HG02970 (cell line): ENCODE data around the gene WLS.
"Not testable (repeated sequence)": the region's sequence is repeated elsewhere in the genome, so short reads cannot be mapped to it uniquely, and the experiment has no call there.

Source experiments
- ATAC-seq: cut with Tn5 transposase; IDR thresholded peaks from one replicate; pipeline ENCODE4 v1.9.1; 2021; ENCODE audit warnings: mild to moderate bottlenecking, moderate library complexity, moderate number of reproducible peaks; ENCODE audit not compliant: unreplicated experiment, low FRiP score

WLS gene

GRCh38 chr1:68171795-68172194 is 60.5 kb downstream of the WLS start:
- ATAC-seq: not testable (repeated sequence)

- no peak for ATAC-seq
These were observed 63.7 kb downstream of the WLS start for GRCh38 chr1:68168545-68169171.

GRCh38 chr1:68167211-68167610 is 65.1 kb downstream of the WLS start:
- ATAC-seq: no peak

- ATAC-seq: no peak
These were observed 66.0 kb downstream of the WLS start for GRCh38 chr1:68166348-68166747.

- no peak for ATAC-seq
These were observed 66.7 kb downstream of the WLS start for GRCh38 chr1:68165665-68166064.

GRCh38 chr1:68164918-68165317 is 67.4 kb downstream of the WLS start:
- no peak for ATAC-seq

- ATAC-seq: no peak
These were observed 69.1 kb downstream of the WLS start for GRCh38 chr1:68163220-68163619.

- ATAC-seq: no peak
These were observed 69.6 kb downstream of the WLS start for GRCh38 chr1:68162761-68163160.

GRCh38 chr1:68161672-68162071 is 70.7 kb downstream of the WLS start:
- not testable (repeated sequence) for ATAC-seq

- not testable (repeated sequence) for ATAC-seq
These were observed 71.4 kb downstream of the WLS start for GRCh38 chr1:68160935-68161334.

- ATAC-seq: no peak
These were observed 72.3 kb downstream of the WLS start for GRCh38 chr1:68160021-68160420.

- no peak for ATAC-seq
These were observed 73.5 kb downstream of the WLS start for GRCh38 chr1:68158837-68159236.

- no peak for ATAC-seq
These were observed 74.9 kb downstream of the WLS start for GRCh38 chr1:68157416-68157815.

GRCh38 chr1:68151690-68152089 is 80.6 kb downstream of the WLS start:
- ATAC-seq: no peak

- ATAC-seq: no peak
These were observed 82.4 kb downstream of the WLS start for GRCh38 chr1:68149907-68150306.

GRCh38 chr1:68149110-68149798 is 83.1 kb downstream of the WLS start:
- ATAC-seq: no peak

GRCh38 chr1:68148631-68149030 is 83.7 kb downstream of the WLS start:
- ATAC-seq: no peak

- ATAC-seq: no peak
These were observed 84.7 kb downstream of the WLS start for GRCh38 chr1:68147534-68148171.

- ATAC-seq: no peak
These were observed 86.8 kb downstream of the WLS start for GRCh38 chr1:68145418-68146126.

GRCh38 chr1:68144856-68145255 is 87.5 kb downstream of the WLS start:
- ATAC-seq: no peak

GRCh38 chr1:68143633-68144032 is 88.7 kb downstream of the WLS start:
- no peak for ATAC-seq
